HEK293T (cell line): ENCODE measurements around the gene GSTM3.
"Not testable (repeated sequence)": the region's sequence is repeated elsewhere in the genome, so short reads cannot be mapped to it uniquely, and the experiment has no call there.

Source experiments
- BHLHE40 ChIP-seq: fragments of 450-650 bp; IDR thresholded peaks from 2 replicates; pipeline ENCODE4 v1.6.1; 2016; ENCODE audit warnings: mild to moderate bottlenecking, moderate library complexity, borderline replicate concordance
- CTBP1 ChIP-seq: fragments of 450-650 bp; IDR thresholded peaks from 2 replicates; pipeline ENCODE4 v1.6.1; 2016; ENCODE audit warnings: borderline replicate concordance
- ELF4 ChIP-seq: fragments of 450-650 bp; IDR thresholded peaks from 2 replicates; pipeline ENCODE4 v1.6.1; 2017; ENCODE audit warnings: antibody characterized with exemption
- FOXA1 ChIP-seq: fragments of 450-650 bp; IDR thresholded peaks from 2 replicates; pipeline ENCODE4 v1.6.1; 2016; ENCODE audit warnings: mild to moderate bottlenecking
- FOXK2 ChIP-seq: fragments of 450-650 bp; IDR thresholded peaks from 2 replicates; pipeline ENCODE4 v1.6.1; 2016; ENCODE audit warnings: mild to moderate bottlenecking
- FOXM1 ChIP-seq: fragments of 450-650 bp; IDR thresholded peaks from 2 replicates; pipeline ENCODE4 v1.6.1; 2017; ENCODE audit warnings: mild to moderate bottlenecking, borderline replicate concordance
- L3MBTL2 ChIP-seq: fragments of 450-650 bp; conservative IDR thresholded peaks from 2 replicates; pipeline ENCODE4 v1.6.1; 2016; ENCODE audit warnings: mild to moderate bottlenecking
- NFRKB ChIP-seq: fragments of 450-650 bp; IDR thresholded peaks from 2 replicates; pipeline ENCODE4 v1.6.1; 2016; ENCODE audit warnings: mild to moderate bottlenecking, moderate library complexity
- SP1 ChIP-seq: fragments of 450-650 bp; IDR thresholded peaks from 2 replicates; pipeline ENCODE4 v1.6.1; 2017
- SUZ12 ChIP-seq: fragments of 450-650 bp; IDR thresholded peaks from 2 replicates; pipeline ENCODE4 v1.6.1; 2016; ENCODE audit warnings: mild to moderate bottlenecking
- TARDBP ChIP-seq: fragments of 450-650 bp; IDR thresholded peaks from 2 replicates; pipeline ENCODE4 v1.6.1; 2016
- ZNF384 ChIP-seq: fragments of 450-650 bp; IDR thresholded peaks from 2 replicates; pipeline ENCODE4 v1.6.1; 2016
- TF ChIP-seq, protein P1 (sequence below): fragments of 450-650 bp; IDR thresholded peaks from 2 replicates; pipeline ENCODE4 v1.6.1; 2016

DNA sequence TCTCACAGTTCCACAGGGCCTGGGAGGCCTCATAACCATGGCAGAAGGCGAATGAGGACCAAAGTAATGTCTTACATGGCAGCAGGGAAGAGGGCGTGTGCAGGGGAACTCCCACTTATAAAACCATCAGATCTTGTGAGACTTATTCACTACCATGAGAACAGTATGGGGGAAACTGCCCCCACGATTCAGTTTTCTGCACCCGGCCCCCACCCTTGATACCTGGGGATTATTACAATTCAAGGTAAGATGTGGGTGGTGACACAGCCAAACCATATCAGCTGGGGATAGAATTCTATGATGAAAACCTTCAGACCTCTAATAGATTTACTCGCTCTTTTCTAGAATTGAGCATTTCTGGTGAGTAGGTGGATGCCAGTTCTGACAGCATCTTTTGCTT is 46.4 kb downstream of the GSTM3 start:
- TF ChIP-seq SP1, BHLHE40, FOXM1, FOXA1, TARDBP, ZNF384, SUZ12, FOXK2, NFRKB, L3MBTL2, ELF4, CTBP1: not testable (repeated sequence)
- TF ChIP-seq, protein P1, sequence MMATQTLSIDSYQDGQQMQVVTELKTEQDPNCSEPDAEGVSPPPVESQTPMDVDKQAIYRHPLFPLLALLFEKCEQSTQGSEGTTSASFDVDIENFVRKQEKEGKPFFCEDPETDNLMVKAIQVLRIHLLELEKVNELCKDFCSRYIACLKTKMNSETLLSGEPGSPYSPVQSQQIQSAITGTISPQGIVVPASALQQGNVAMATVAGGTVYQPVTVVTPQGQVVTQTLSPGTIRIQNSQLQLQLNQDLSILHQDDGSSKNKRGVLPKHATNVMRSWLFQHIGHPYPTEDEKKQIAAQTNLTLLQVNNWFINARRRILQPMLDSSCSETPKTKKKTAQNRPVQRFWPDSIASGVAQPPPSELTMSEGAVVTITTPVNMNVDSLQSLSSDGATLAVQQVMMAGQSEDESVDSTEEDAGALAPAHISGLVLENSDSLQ, result not testable (repeated sequence)
